HepG2 (cell line): ENCODE results near the gene RNF5. TPM values are rescaled to one million over a fixed set of nuclear protein-coding genes. Genes with fewer than 3 reads are reported as not detected.
A peak's percentile ranks its signal among the peaks of the same experiment; 100 is the strongest.

Experiments
- ATAC-seq: fragments of 200-7000 bp; cut with Tn5 transposase; 3 replicates; pipeline ENCODE4 v1.9.1; 2020; ENCODE audit warnings: mild to moderate bottlenecking, moderate library complexity
- BruUV-seq: library from RNA; stranded (reverse); fragments of 400-500 nt; replicated peaks from 2 replicates; lab custom pipeline; 2021; lab: Mats Ljungman, UMichigan
- CTCF ChIA-PET: fragments of 300-600 bp; formaldehyde crosslinking; extraction: SDS; loops from one replicate; lab custom pipeline; 2021; ENCODE audit warnings: low total read pairs, inconsistent platforms, low intra/inter-chr PET ratio; lab: Yijun Ruan, JAX
- POLR2A ChIA-PET: fragments of 350-600 bp; sonication (Branson Sonifier 250); formaldehyde crosslinking; loops from one replicate; lab custom pipeline; 2020; ENCODE audit warnings: antibody characterized with exemption, inconsistent platforms; lab: Yijun Ruan, JAX
- DNase-seq: peaks from one replicate; pipeline ENCODE4 v3.0.0-alpha.2; 2015; ENCODE audit warnings: low spot score
- FAIRE-seq: peaks from 3 replicates; lab custom pipeline; 2011; peaks lifted over from hg19 to GRCh38; lab: Jason Lieb, UNC
- H2AFZ ChIP-seq: one replicate; pipeline ENCODE4 v1.6.1; 2011; ENCODE audit warnings: low read length, inconsistent platforms
- H3K27ac ChIP-seq: fragments of 300-600 bp; 3 replicates; pipeline ENCODE4 v1.8.0; 2011; ENCODE audit warnings: mixed run types, mild to moderate bottlenecking, mixed read lengths, low read length, inconsistent platforms; ENCODE audit not compliant: insufficient read depth; ENCODE audit errors: extremely low read length
- H3K27me3 ChIP-seq, 2 experiments: fragments of 200-600 bp in 1 of 2; 2 replicates in 1 of 2; 3 replicates in 1 of 2; pipeline versions ENCODE4 v1.6.0 to v1.8.0; 2011; ENCODE audit warnings: low read length in 2 of 2, mild to moderate bottlenecking in 2 of 2, moderate library complexity in 2 of 2, inconsistent platforms in 1 of 2; ENCODE audit not compliant: insufficient read depth in 2 of 2, control insufficient read depth in 1 of 2
- H3K36me3 ChIP-seq, 2 experiments: fragments of 200-600 bp in 1 of 2; replicated peaks in 1 of 2; 2 replicates in 1 of 2; 3 replicates in 1 of 2; pipeline versions ENCODE4 v1.5.1 to v1.8.0; 2011; ENCODE audit warnings: low read length in 2 of 2, inconsistent platforms in 1 of 2; ENCODE audit not compliant: insufficient read depth in 2 of 2, control insufficient read depth in 1 of 2
- H3K4me1 ChIP-seq: 2 replicates; pipeline ENCODE4 v1.5.1; 2012; ENCODE audit warnings: low read length, inconsistent platforms; ENCODE audit not compliant: insufficient read depth
- H3K4me2 ChIP-seq: 2 replicates; pipeline ENCODE4 v1.6.0; 2011; ENCODE audit warnings: low read depth, low read length, inconsistent platforms
- H3K4me3 ChIP-seq, 3 experiments: fragments of 200-600 bp in 1 of 3; sonication (generic), shearing (Covaris generic) in 1 of 3; replicated peaks in 1 of 3; 2 replicates each; pipeline ENCODE4 v1.5.1; 2011 to 2016; ENCODE audit warnings: low read length in 3 of 3, inconsistent platforms in 2 of 3, low read depth in 2 of 3, mild to moderate bottlenecking in 2 of 3, control low read depth in 1 of 3, mixed read lengths in 1 of 3; ENCODE audit not compliant: insufficient read depth in 1 of 3
- H3K79me2 ChIP-seq: one replicate; pipeline ENCODE4 v1.6.1; 2011; ENCODE audit warnings: low read length, inconsistent platforms; ENCODE audit not compliant: insufficient read depth
- H3K9ac ChIP-seq: 2 replicates; pipeline ENCODE4 v1.6.0; 2011; ENCODE audit warnings: mild to moderate bottlenecking, low read depth, low read length, inconsistent platforms; ENCODE audit not compliant: insufficient read depth
- H3K9me3 ChIP-seq: 2 replicates; pipeline ENCODE4 v1.5.1; 2012; ENCODE audit warnings: mild to moderate bottlenecking, low read length
- H4K20me1 ChIP-seq: 2 replicates; pipeline ENCODE4 v1.6.0; 2011; ENCODE audit warnings: inconsistent platforms, mild to moderate bottlenecking, low read length, moderate library complexity; ENCODE audit not compliant: insufficient read depth
- ARNTL ChIP-seq: sonication (generic); formaldehyde crosslinking; IDR thresholded peaks from 2 replicates; pipeline ENCODE4 v1.4.0; 2020; ENCODE audit warnings: mild to moderate bottlenecking, missing genetic modification reagents
- ATM ChIP-seq: fragments of 450-650 bp; IDR thresholded peaks from 2 replicates; pipeline ENCODE4 v1.7.1; 2017; ENCODE audit warnings: mild to moderate bottlenecking, borderline replicate concordance
- HNRNPLL ChIP-seq: fragments of 200-400 bp; formaldehyde crosslinking; IDR thresholded peaks from 2 replicates; pipeline ENCODE4 v1.6.1; 2017; ENCODE audit warnings: mild to moderate bottlenecking, low read depth, low read length; ENCODE audit not compliant: poor library complexity, severe bottlenecking
- MAZ ChIP-seq, 2 experiments: sonication (generic) in 1 of 2; formaldehyde crosslinking in 1 of 2; IDR thresholded peaks; 2 replicates each; pipeline versions ENCODE4 v1.5.0 to v1.6.1; 2012 to 2020; ENCODE audit warnings: low read depth in 2 of 2, mild to moderate bottlenecking in 2 of 2, borderline replicate concordance in 1 of 2, improper control_type of control experiment in 1 of 2, low read length in 1 of 2, missing genetic modification reagents in 1 of 2, moderate library complexity in 1 of 2
- POGZ ChIP-seq: sonication (generic); formaldehyde crosslinking; IDR thresholded peaks from 2 replicates; pipeline ENCODE4 v1.4.0; 2020; ENCODE audit warnings: mild to moderate bottlenecking, missing genetic modification reagents
- PRPF4 ChIP-seq: fragments of 200-400 bp; formaldehyde crosslinking; IDR thresholded peaks from 2 replicates; pipeline ENCODE4 v1.6.1; 2016; ENCODE audit warnings: low read length, low read depth; ENCODE audit not compliant: poor library complexity, severe bottlenecking
- RFX5 ChIP-seq: IDR thresholded peaks from 2 replicates; pipeline ENCODE4 v1.6.1; 2011; ENCODE audit warnings: low read depth, low read length, improper control_type of control experiment
- SP5 ChIP-seq: IDR thresholded peaks from 2 replicates; pipeline ENCODE4 v1.6.1; 2016; ENCODE audit warnings: low read depth, borderline replicate concordance
- TEF ChIP-seq: sonication (generic); formaldehyde crosslinking; IDR thresholded peaks from 2 replicates; pipeline ENCODE4 v1.5.0; 2020; ENCODE audit warnings: missing genetic modification reagents
- TIGD3 ChIP-seq: sonication (generic); formaldehyde crosslinking; IDR thresholded peaks from 2 replicates; pipeline ENCODE4 v1.5.1; 2020; ENCODE audit warnings: mild to moderate bottlenecking, missing genetic modification reagents, borderline replicate concordance
- ZNF414 ChIP-seq: sonication (generic); formaldehyde crosslinking; IDR thresholded peaks from 2 replicates; pipeline ENCODE4 v1.5.0; 2020; ENCODE audit warnings: missing genetic modification reagents
- ZNF703 ChIP-seq: sonication (generic); formaldehyde crosslinking; IDR thresholded peaks from 2 replicates; pipeline ENCODE4 v1.5.1; 2020; ENCODE audit warnings: missing genetic modification reagents, mild to moderate bottlenecking, moderate library complexity, borderline replicate concordance
- ZNF720 ChIP-seq: sonication (generic); formaldehyde crosslinking; IDR thresholded peaks from 2 replicates; pipeline ENCODE4 v1.4.0; 2020; ENCODE audit warnings: missing genetic modification reagents
- ZNF784 ChIP-seq: sonication (generic); formaldehyde crosslinking; IDR thresholded peaks from 2 replicates; pipeline ENCODE4 v1.5.1; 2020; ENCODE audit warnings: missing genetic modification reagents, mild to moderate bottlenecking, borderline replicate concordance
- WGBS: methylation state at CpG from one replicate; pipeline ENCODE4 v1.1.6; 2017; ENCODE audit warnings: low lambda C conversion rate; 5-methylcytosine and 5-hydroxymethylcytosine counted together
- in situ Hi-C: cut with HindIII; loops from 2 replicates; pipeline ENCODE4 v1.10.0; 2017; ENCODE audit warnings: low pct_unique_long_range_greater_than_20kb; ENCODE audit not compliant: extremely low pct_ligation_motif_present
- intact Hi-C: fragments of 100-400 bp; cut with micrococcal nuclease; formaldehyde crosslinking; loops from one replicate; pipeline ENCODE4 v1.10.0; 2022; ENCODE audit not compliant: unreplicated experiment
- polyA plus RNA-seq, 8 experiments: library from polyadenylated mRNA; depleted of rRNA in 3 of 8; stranded (reverse) in 7 of 8; unstranded in 1 of 8; fragments of >200 nt; fragmentation: Illumina TruSeq in 4 of 8; extraction: Trizol in 4 of 8; gene quantifications; 2 replicates each; pipeline versions ENCODE4 v1.2.1 to v1.2.3, GENCODE V29; 2011 to 2016; ENCODE audit warnings: low read depth in 4 of 8, missing spikeins in 1 of 8, mixed read lengths in 1 of 8; ENCODE audit not compliant: insufficient read depth in 1 of 8
- total RNA-seq, 5 experiments: library from RNA; depleted of rRNA; stranded (reverse); fragments of >200 nt; fragmentation: Illumina TruSeq; extraction: Trizol; gene quantifications; 2 replicates each; pipeline ENCODE4 v1.2.3, GENCODE V29; 2016; ENCODE audit warnings: low read depth in 1 of 5
- TF ChIP-seq, protein P1 (sequence below): sonication (generic); formaldehyde crosslinking; IDR thresholded peaks from 2 replicates; pipeline ENCODE4 v1.4.0; 2020; ENCODE audit warnings: missing genetic modification reagents, low read depth, mild to moderate bottlenecking, borderline replicate concordance

RNF5 gene
- total and polyA plus RNA-seq, 2 of the 13 experiments (the other 11 are each of a cell fraction or from before 2014, with no cell fraction given), result 98.0 to 131 TPM

GRCh38 chr6:32194825-32195651, 16.8 kb downstream of the RNF5 start (continued):
- TF ChIP-seq TEF (0 out of 2 replicates have a peak, but pooled peaks have one; percentile 22), ZNF720 (CRISPR knock-in tag) (no peak), ARNTL (peak; percentile 7; the same call in 1 of the 2 replicates), RFX5 (0 out of 2 replicates have a peak, but pooled peaks have one; percentile 45), ZNF784 (CRISPR knock-in tag) (0 out of 2 replicates have a peak, but pooled peaks have one; percentile 29), ATM (no peak)

GRCh38 chr6:32195652-32195901, 17.4 kb downstream of the RNF5 start:
- CTCF ChIA-PET, result interaction anchor here (1.0 to 1.7 kb wide), 2 partner anchors 41 to 77 kb away, joined by 4 to 11 read pairs; partner anchors contain the start of gene PPT2
- H3K27me3 ChIP-seq, result no peaks in the 10 kb centered on the region; a peak in 1 of 5 replicates
- BruUV-seq, result no TSS peak
- intact Hi-C loops (loop anchor here (1.0 to 5.0 kb wide), 4 partner anchors 17 to 78 kb away; partner anchors contain the start of genes PPT2 and RNF5), in situ Hi-C loops (no loop called here)
- no peak for ATAC-seq
- peaks cover 5% of the 10 kb centered on the region for H3K79me2 ChIP-seq
- FAIRE-seq, result no peak
- peaks cover 67% of the 10 kb centered on the region for H3K4me1 ChIP-seq
- H3K9ac ChIP-seq, result peak overlapping the region; percentile 99
- H3K4me3 ChIP-seq, result peak overlapping the region in 2 of 3 experiments; percentile 94 to 96; a peak in 4 of 6 replicates
- no peaks in the 10 kb centered on the region for H3K36me3 ChIP-seq
- WGBS, result 0% methylated on average over 8 of the region's 25 CpGs
- DNase-seq, result peak; percentile 99
- POLR2A ChIA-PET, result interaction anchor here (0.6 to 3.0 kb wide), 23 partner anchors 9 to 1259 kb away, joined by 3 to 82 read pairs (median 4); partner anchors contain the start of genes AGPAT1, ATF6B, DXO and FKBPL
- H2AFZ ChIP-seq, result no peak overlapping the region
- no peaks in the 10 kb centered on the region for H3K9me3 ChIP-seq
- H3K27ac ChIP-seq, result peak overlapping the region; percentile 98
- H4K20me1 ChIP-seq, result no peaks in the 10 kb centered on the region
- H3K4me2 ChIP-seq, result peak overlapping the region; percentile 99
- peak; percentile 75; the same call in 1 of the 2 replicates for TF ChIP-seq SP5
- no peak for TF ChIP-seq TIGD3 (CRISPR knock-in tag)
- peak; percentile 92 for TF ChIP-seq HNRNPLL
- TF ChIP-seq ZNF703 (CRISPR knock-in tag), result no peak
- TF ChIP-seq PRPF4, result no peak
- TF ChIP-seq POGZ (CRISPR knock-in tag), result no peak; the same call in 1 of the 2 replicates
- TF ChIP-seq, protein P1, sequence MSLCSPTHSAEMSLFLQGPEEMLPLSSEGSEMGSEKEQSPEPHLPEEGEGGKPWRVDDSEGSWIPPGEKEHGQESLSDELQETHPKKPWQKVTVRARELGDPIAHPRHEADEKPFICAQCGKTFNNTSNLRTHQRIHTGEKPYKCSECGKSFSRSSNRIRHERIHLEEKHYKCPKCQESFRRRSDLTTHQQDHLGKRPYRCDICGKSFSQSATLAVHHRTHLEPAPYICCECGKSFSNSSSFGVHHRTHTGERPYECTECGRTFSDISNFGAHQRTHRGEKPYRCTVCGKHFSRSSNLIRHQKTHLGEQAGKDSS (CRISPR knock-in tag), result no peak
- no peak for TF ChIP-seq ZNF414 (CRISPR knock-in tag)
- peak; percentile 96; the same call in 1 of the 2 replicates for TF ChIP-seq MAZ (IDR thresholded peaks at IDR 0.05; ENCODE audit: borderline replicate concordance, low read depth, low read length)
- no peak; the same call in none of the 2 replicates for TF ChIP-seq MAZ (CRISPR knock-in tag; IDR thresholded peaks at IDR 0.05; ENCODE audit: low read depth)
- no peak for TF ChIP-seq ATM
